Peyer's patch (tissue), 4 donors: ENCODE measurements around the gene ASPHD1.

Source experiments
- POLR2A ChIP-seq, 2 donors: fragments of 450-650 bp; IDR thresholded peaks; one replicate each; pipeline ENCODE4 v1.5.1; 2017; ENCODE audit warnings: antibody characterized with exemption in 2 of 2, mild to moderate bottlenecking in 2 of 2, moderate library complexity in 2 of 2
- TF ChIP-seq, protein P1 (sequence below), 6 experiments: fragments of 450-650 bp in 4 of 6; fragments of 200-600 bp in 2 of 6; sonication (generic) in 1 of 6; IDR thresholded peaks; one replicate each; pipeline ENCODE4 v1.5.1; 2017 to 2019; ENCODE audit warnings: antibody characterized with exemption in 6 of 6, mild to moderate bottlenecking in 3 of 6, moderate library complexity in 1 of 6

DNA sequence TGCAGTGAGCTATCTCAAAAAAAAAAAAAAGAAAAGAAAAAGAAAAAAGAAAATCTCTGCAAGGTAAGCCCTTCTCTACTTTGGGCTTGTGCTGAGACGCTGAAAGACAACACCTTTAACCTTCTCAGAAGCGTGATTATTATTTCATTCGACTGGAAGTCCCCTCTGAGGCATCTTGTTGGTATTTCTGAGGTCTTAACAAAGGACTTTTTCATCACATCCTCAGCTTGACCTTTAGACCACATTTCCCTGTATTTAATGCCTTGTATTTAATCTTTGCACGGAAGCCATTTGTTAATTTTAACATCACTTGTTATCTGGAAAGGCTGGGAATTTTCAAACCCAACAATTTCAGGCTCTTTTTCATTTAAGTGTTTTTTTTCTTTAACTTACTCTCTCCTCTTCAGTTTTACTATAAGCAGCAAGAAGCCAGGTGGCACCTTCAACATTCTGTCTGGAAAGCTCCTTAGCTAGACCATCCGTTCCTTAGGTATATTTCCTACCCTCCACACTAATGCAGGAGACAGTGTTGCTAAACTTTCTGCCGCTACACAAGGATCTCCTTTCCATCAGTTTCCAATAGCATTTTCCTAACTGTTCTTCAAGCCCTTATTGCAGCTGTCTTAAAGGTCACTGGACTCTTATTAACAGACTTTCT, 15.4 kb downstream of the ASPHD1 start:
- TF ChIP-seq POLR2A (IDR thresholded peaks at IDR 0.05) = no peak
- TF ChIP-seq, protein P1, sequence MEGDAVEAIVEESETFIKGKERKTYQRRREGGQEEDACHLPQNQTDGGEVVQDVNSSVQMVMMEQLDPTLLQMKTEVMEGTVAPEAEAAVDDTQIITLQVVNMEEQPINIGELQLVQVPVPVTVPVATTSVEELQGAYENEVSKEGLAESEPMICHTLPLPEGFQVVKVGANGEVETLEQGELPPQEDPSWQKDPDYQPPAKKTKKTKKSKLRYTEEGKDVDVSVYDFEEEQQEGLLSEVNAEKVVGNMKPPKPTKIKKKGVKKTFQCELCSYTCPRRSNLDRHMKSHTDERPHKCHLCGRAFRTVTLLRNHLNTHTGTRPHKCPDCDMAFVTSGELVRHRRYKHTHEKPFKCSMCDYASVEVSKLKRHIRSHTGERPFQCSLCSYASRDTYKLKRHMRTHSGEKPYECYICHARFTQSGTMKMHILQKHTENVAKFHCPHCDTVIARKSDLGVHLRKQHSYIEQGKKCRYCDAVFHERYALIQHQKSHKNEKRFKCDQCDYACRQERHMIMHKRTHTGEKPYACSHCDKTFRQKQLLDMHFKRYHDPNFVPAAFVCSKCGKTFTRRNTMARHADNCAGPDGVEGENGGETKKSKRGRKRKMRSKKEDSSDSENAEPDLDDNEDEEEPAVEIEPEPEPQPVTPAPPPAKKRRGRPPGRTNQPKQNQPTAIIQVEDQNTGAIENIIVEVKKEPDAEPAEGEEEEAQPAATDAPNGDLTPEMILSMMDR (IDR thresholded peaks at IDR 0.05) = no peak
